ENCODE measurements around the gene MEA1.

MEA1 gene

GRCh38 chr6:43037706-43038105 is 24.0 kb upstream of the MEA1 start:
- DNase-seq, result no peak

GRCh38 chr6:43037197-43037596 is 23.5 kb upstream of the MEA1 start:
- no peak for DNase-seq

GRCh38 chr6:43036712-43037111 is 23.0 kb upstream of the MEA1 start:
- no peak for DNase-seq

GRCh38 chr6:43035495-43036194 is 21.9 kb upstream of the MEA1 start:
- no peak for DNase-seq

- DNase-seq, result no peak
Observed at GRCh38 chr6:43034190-43034525, 20.4 kb upstream of the MEA1 start.

GRCh38 chr6:43033496-43034189 is 19.9 kb upstream of the MEA1 start:
- no peak for DNase-seq

- DNase-seq, result no peak
Observed at GRCh38 chr6:43032326-43032725, 18.6 kb upstream of the MEA1 start.

GRCh38 chr6:43029120-43029519 is 15.4 kb upstream of the MEA1 start:
- DNase-seq, result no peak

GRCh38 chr6:43026365-43026764 is 12.6 kb upstream of the MEA1 start:
- no peak for DNase-seq

- no peak for DNase-seq
Observed at GRCh38 chr6:43024436-43024835, 10.7 kb upstream of the MEA1 start.

GRCh38 chr6:43021270-43022047 is 7.7 kb upstream of the MEA1 start, which contains the start of gene RRP36:
Gene RRP36, plus strand, starts transcription at chr6:43021623. Its CDS starts 32 bp downstream, at chr6:43021655.
- DNase-seq, result peak; percentile 69

GRCh38 chr6:43020847-43021246 is 7.1 kb upstream of the MEA1 start:
- DNase-seq, result no peak

GRCh38 chr6:43020052-43020705 is 6.4 kb upstream of the MEA1 start:
- DNase-seq, result no peak

GRCh38 chr6:43019152-43019551 is 5.4 kb upstream of the MEA1 start:
- DNase-seq, result no peak

- no peak for DNase-seq
Observed at GRCh38 chr6:43016943-43017334, 3.2 kb upstream of the MEA1 start.

GRCh38 chr6:43016176-43016942 is 2.6 kb upstream of the MEA1 start:
- DNase-seq, result no peak

GRCh38 chr6:43014434-43014909 is 726 bp upstream of the MEA1 start:
- no peak for DNase-seq

- no peak for DNase-seq
Observed at GRCh38 chr6:43013097-43013842, 476 bp downstream of the MEA1 start.

GRCh38 chr6:43012364-43012763 is 1.4 kb downstream of the MEA1 start:
- no peak for DNase-seq

- DNase-seq, result no peak
Observed at GRCh38 chr6:43011207-43011606, 2.5 kb downstream of the MEA1 start.

- no peak for DNase-seq
Observed at GRCh38 chr6:43009124-43009523, 4.6 kb downstream of the MEA1 start.

GRCh38 chr6:43007126-43007525 is 6.6 kb downstream of the MEA1 start:
- no peak for DNase-seq

Data from NCI-H774 (cell line).